DOHH2 (cell line): Measurements from ENCODE around the gene SNX13.

Experiments used
- H3F3A ChIP-seq: fragments of 200-600 bp; sonication (generic), shearing (Covaris generic); 2 replicates; pipeline ENCODE4 v1.6.0; 2016; ENCODE audit warnings: antibody characterized with exemption, mild to moderate bottlenecking; ENCODE audit not compliant: control insufficient read depth, insufficient read depth
- H3K27ac ChIP-seq: fragments of 200-600 bp; sonication (generic); 2 replicates; pipeline ENCODE4 v1.5.1; 2014; ENCODE audit warnings: low read depth, mild to moderate bottlenecking, low read length, moderate library complexity
- H3K27me3 ChIP-seq: fragments of 200-600 bp; sonication (generic); 2 replicates; pipeline ENCODE4 v1.6.1; 2014; ENCODE audit warnings: mild to moderate bottlenecking, low read length, mixed read lengths; ENCODE audit not compliant: control insufficient read depth
- H3K36me3 ChIP-seq: fragments of 200-600 bp; sonication (generic); 2 replicates; pipeline ENCODE4 v1.6.1; 2014; ENCODE audit warnings: mild to moderate bottlenecking, low read length, moderate library complexity, mixed read lengths; ENCODE audit not compliant: control insufficient read depth
- H3K4me1 ChIP-seq: fragments of 200-600 bp; sonication (generic); 2 replicates; pipeline ENCODE4 v1.6.1; 2014; ENCODE audit warnings: mild to moderate bottlenecking, low read length, mixed read lengths; ENCODE audit not compliant: control insufficient read depth
- H3K4me2 ChIP-seq: fragments of 200-600 bp; sonication (generic); 2 replicates; pipeline ENCODE4 v1.6.0; 2014; ENCODE audit warnings: mild to moderate bottlenecking, low read length, moderate library complexity
- H3K4me3 ChIP-seq: fragments of 200-600 bp; sonication (generic); 2 replicates; pipeline ENCODE4 v1.5.1; 2014; ENCODE audit warnings: mild to moderate bottlenecking, low read length, mixed read lengths
- H3K79me2 ChIP-seq: fragments of 200-600 bp; sonication (generic); 2 replicates; pipeline ENCODE4 v1.6.1; 2014; ENCODE audit warnings: mild to moderate bottlenecking, low read length, mixed read lengths; ENCODE audit not compliant: control insufficient read depth
- H3K9me2 ChIP-seq: fragments of 200-600 bp; sonication (generic); replicated peaks from 2 replicates; pipeline ENCODE4 v1.6.1; 2014; ENCODE audit warnings: mild to moderate bottlenecking, low read length, mixed read lengths; ENCODE audit not compliant: control insufficient read depth
- H3K9me3 ChIP-seq: fragments of 200-600 bp; sonication (generic); 2 replicates; pipeline ENCODE4 v1.6.1; 2014; ENCODE audit warnings: antibody characterized with exemption, low read length, mixed read lengths; ENCODE audit not compliant: control insufficient read depth, insufficient read depth
- H4K20me1 ChIP-seq: fragments of 200-600 bp; sonication (generic); 2 replicates; pipeline ENCODE4 v1.6.0; 2014; ENCODE audit warnings: low read depth, mild to moderate bottlenecking, antibody characterized with exemption, low read length, moderate library complexity; ENCODE audit not compliant: control insufficient read depth, insufficient read depth
- EZH2phosphoT487 ChIP-seq: fragments of 200-600 bp; sonication (generic); IDR thresholded peaks from 2 replicates; pipeline ENCODE4 v1.6.1; 2017; ENCODE audit warnings: borderline replicate concordance, mild to moderate bottlenecking, antibody characterized with exemption, low read length, moderate library complexity, mixed read lengths
- TF ChIP-seq, protein P1 (sequence below): fragments of 200-600 bp; sonication (generic); IDR thresholded peaks from one replicate; pipeline ENCODE4 v1.5.1; 2014; ENCODE audit warnings: antibody characterized with exemption, mild to moderate bottlenecking, low read depth, low read length; ENCODE audit not compliant: poor library complexity, severe bottlenecking

SNX13 gene

DNA sequence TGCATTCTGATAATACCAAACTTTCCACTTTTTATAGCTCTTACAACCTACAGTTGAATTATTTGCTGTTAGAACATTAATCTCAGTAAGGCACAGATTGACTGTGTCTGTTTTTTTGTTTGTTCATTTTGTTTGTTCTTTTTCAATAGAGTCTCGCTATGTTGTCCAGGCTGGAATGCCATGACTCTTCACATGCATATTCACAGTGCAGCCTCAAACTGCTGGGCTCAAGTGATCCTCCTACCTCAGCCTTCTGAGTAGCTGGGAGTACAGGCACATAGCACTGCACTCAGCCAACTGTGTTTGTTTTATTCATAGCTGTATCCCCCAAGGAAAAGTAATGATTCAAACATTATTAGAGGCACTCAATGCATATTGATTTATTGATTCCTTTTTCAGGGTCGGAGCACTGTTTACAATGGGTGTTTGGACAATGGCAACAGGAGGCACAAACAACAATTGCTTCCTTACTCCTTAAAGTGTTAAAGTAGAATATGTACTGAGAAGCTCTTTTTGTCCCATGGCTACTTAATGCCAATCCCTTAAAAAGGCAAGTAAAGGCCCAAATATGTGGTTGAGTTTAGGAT lies 61.1 kb downstream of the SNX13 start:
- Histone ChIP-seq H3F3A (no peaks in the 10 kb centered on the region), H3K36me3 (peaks cover 32% of the 10 kb centered on the region), H3K4me2 (no peak overlapping the region), H3K79me2 (no peaks in the 10 kb centered on the region), H3K4me1 (no peaks in the 10 kb centered on the region), H3K4me3 (no peak overlapping the region), H3K9me3 (no peaks in the 10 kb centered on the region), H3K9me2 (no peaks in the 10 kb centered on the region), H4K20me1 (no peaks in the 10 kb centered on the region), H3K27ac (no peak overlapping the region), H3K27me3 (no peaks in the 10 kb centered on the region)
- TF ChIP-seq, protein P1, sequence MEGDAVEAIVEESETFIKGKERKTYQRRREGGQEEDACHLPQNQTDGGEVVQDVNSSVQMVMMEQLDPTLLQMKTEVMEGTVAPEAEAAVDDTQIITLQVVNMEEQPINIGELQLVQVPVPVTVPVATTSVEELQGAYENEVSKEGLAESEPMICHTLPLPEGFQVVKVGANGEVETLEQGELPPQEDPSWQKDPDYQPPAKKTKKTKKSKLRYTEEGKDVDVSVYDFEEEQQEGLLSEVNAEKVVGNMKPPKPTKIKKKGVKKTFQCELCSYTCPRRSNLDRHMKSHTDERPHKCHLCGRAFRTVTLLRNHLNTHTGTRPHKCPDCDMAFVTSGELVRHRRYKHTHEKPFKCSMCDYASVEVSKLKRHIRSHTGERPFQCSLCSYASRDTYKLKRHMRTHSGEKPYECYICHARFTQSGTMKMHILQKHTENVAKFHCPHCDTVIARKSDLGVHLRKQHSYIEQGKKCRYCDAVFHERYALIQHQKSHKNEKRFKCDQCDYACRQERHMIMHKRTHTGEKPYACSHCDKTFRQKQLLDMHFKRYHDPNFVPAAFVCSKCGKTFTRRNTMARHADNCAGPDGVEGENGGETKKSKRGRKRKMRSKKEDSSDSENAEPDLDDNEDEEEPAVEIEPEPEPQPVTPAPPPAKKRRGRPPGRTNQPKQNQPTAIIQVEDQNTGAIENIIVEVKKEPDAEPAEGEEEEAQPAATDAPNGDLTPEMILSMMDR = no peak
- TF ChIP-seq EZH2phosphoT487 = no peak

DNA sequence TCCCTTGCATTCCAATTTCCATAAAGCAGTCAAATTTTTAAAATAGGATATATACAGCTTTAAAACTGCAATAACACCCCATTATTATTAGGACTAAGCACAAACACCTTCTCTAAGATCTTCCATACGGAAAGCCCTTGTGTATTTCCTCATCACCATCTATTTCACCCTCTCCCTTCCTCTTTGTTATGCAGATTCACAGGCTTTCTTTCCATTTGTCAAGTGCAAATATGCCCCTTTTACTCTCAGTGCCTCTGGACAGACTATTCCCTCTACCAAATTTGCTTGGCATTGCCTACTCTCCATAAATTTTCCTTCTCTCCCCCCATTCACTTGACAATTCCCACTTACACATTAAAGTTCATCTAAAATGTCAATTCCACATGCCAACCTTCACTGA lies 61.7 kb downstream of the SNX13 start:
- H3K4me1 ChIP-seq = no peaks in the 10 kb centered on the region

GRCh38 chr7:17871815-17872533 lies 68.3 kb downstream of the SNX13 start:
- Histone ChIP-seq H3K9me3 (no peaks in the 10 kb centered on the region), H3K36me3 (peaks cover 69% of the 10 kb centered on the region), H3F3A (no peaks in the 10 kb centered on the region), H3K27me3 (no peaks in the 10 kb centered on the region), H4K20me1 (no peaks in the 10 kb centered on the region), H3K9me2 (no peaks in the 10 kb centered on the region), H3K79me2 (no peaks in the 10 kb centered on the region), H3K4me2 (no peak overlapping the region), H3K27ac (no peak overlapping the region), H3K4me3 (no peak overlapping the region), H3K4me1 (no peaks in the 10 kb centered on the region)
- no peak for TF ChIP-seq EZH2phosphoT487
- TF ChIP-seq, protein P1 = no peak

More for the DNA sequence above, 61.7 kb downstream of the SNX13 start:
- Histone ChIP-seq H3K4me2 (no peak overlapping the region), H3K4me3 (no peak overlapping the region), H3K9me2 (no peaks in the 10 kb centered on the region), H3K9me3 (no peaks in the 10 kb centered on the region), H3K79me2 (no peaks in the 10 kb centered on the region), H4K20me1 (no peaks in the 10 kb centered on the region), H3F3A (no peaks in the 10 kb centered on the region), H3K27me3 (no peaks in the 10 kb centered on the region), H3K27ac (no peak overlapping the region), H3K36me3 (peaks cover 35% of the 10 kb centered on the region)
- TF ChIP-seq, protein P1 = no peak
- no peak for TF ChIP-seq EZH2phosphoT487
